ENCODE results near the gene AOPEP.

DNA sequence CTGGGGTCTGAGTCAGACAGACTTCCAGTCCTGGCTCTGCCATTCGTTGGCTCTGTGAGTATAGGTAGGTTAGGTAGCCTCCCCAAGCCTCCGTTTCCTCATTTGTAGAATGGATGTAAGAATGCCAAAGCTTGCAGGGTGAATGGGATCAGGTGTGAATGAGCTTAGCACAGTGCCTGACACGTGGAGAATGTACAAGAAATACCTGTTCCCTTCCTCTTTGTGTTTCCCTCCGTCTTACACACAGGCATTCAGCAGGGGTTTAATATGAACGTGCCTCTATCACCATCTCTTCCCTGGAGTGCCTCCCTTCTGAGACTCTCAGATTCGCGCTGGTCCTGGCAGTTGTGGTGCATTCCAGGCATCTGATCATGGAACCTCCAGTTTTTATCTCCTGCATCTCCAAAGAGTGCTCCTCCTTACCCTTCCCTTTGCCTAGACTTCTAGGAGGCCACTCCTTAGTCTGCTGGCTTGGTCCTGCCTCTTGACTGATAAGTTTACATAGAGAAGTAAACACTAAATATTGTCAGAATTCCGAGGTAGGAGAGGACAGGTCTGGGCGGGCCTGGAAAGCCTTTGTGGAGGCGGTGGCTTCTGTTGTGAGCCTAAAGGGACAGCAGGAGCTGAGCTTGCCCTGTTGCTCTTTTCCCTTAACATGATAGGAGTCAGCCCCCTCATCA is 199.4 kb downstream of the AOPEP start:
- no peak for TF ChIP-seq POLR2A (IDR thresholded peaks at IDR 0.05)
- TF ChIP-seq, protein P1, sequence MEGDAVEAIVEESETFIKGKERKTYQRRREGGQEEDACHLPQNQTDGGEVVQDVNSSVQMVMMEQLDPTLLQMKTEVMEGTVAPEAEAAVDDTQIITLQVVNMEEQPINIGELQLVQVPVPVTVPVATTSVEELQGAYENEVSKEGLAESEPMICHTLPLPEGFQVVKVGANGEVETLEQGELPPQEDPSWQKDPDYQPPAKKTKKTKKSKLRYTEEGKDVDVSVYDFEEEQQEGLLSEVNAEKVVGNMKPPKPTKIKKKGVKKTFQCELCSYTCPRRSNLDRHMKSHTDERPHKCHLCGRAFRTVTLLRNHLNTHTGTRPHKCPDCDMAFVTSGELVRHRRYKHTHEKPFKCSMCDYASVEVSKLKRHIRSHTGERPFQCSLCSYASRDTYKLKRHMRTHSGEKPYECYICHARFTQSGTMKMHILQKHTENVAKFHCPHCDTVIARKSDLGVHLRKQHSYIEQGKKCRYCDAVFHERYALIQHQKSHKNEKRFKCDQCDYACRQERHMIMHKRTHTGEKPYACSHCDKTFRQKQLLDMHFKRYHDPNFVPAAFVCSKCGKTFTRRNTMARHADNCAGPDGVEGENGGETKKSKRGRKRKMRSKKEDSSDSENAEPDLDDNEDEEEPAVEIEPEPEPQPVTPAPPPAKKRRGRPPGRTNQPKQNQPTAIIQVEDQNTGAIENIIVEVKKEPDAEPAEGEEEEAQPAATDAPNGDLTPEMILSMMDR (IDR thresholded peaks at IDR 0.05 in 8 of 11, conservative IDR thresholded peaks at IDR 0.05 in 3 of 11): no peak

Data from spleen (tissue), 7 donors.